ENCODE results near the gene ITGB1BP1. TPM values are rescaled to one million over a fixed set of nuclear protein-coding genes. Genes with fewer than 3 reads are reported as not detected.

ITGB1BP1 gene
- polyA plus RNA-seq (2013, experiment 1 of 2; ENCODE audit: insufficient read length), result 118 TPM
- polyA plus RNA-seq (2013, experiment 2 of 2; ENCODE audit: insufficient read length), result 96.1 TPM

- peak; percentile 97 for DNase-seq
These were observed at the start of gene ITGB1BP1, which contains the start of gene CPSF3 for GRCh38 chr2:9423100-9423921. Gene ITGB1BP1, minus strand, starts transcription at chr2:9423528. Its CDS starts 4,831 bp downstream, at chr2:9418697. Gene CPSF3, plus strand, starts transcription at chr2:9423654. Its CDS starts 120 bp downstream, at chr2:9423774.

DNA sequence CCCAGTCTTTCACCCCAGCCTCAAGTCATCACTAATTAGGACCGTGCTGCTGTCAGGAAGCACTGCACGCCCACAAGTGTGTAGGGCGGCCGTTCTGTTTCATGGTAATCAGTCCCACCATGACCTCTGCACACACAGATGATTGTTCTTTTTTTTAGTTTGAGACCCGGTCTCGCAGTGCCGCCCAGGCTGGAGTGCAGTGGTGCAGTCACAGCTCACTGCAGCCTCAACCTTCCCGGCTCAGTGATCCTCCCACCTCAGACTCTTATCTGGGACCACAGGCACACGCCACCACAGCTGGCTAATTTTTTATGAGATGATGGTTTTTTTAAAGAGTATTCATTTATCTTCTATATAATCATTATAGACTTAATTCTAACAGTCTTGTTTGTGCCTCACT lies 49.2 kb upstream of the ITGB1BP1 start:
- no peak for DNase-seq

DNA sequence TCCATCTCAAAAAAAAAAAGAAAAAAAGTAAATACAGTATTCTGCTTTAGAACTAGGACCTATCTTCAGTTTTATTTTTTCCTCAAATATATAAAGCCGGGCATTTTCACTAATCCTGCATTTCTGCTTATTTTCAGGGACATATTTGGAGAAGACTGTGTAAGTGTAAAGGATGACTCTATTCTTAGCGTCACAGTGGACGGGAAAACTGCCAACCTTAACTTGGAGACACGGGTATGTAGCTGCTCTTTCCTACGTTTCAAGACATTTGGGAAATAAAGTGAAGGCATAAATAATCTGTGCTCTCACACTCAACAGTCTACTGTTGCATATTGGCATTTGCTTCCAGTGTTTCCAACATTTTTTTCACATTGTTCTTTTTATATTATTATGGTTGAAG lies 47.9 kb upstream of the ITGB1BP1 start:
- no peak for DNase-seq

- DNase-seq, result no peak
These were observed 44.4 kb upstream of the ITGB1BP1 start for GRCh38 chr2:9467687-9468086.

- no peak for DNase-seq
These were observed 42.9 kb upstream of the ITGB1BP1 start for GRCh38 chr2:9466147-9466683.

- DNase-seq, result no peak
These were observed 41.8 kb upstream of the ITGB1BP1 start for GRCh38 chr2:9465170-9465569.

DNA sequence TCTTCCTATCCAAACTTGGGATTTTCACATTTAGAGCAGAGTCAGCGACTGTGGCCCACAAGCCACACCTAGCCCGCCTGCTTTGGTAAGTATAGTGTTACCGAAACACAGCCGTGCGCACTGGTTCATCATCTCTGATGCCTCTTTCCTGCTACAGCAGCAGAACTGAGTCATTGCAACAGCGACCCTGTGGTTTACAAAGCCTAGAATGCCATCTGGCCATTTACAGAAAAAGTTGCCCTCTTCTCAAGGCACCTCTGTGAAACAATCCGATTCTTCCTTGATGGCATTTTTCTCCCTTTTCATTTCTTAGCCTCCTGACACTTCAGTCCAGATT lies 40.3 kb upstream of the ITGB1BP1 start:
- no peak for DNase-seq

DNA sequence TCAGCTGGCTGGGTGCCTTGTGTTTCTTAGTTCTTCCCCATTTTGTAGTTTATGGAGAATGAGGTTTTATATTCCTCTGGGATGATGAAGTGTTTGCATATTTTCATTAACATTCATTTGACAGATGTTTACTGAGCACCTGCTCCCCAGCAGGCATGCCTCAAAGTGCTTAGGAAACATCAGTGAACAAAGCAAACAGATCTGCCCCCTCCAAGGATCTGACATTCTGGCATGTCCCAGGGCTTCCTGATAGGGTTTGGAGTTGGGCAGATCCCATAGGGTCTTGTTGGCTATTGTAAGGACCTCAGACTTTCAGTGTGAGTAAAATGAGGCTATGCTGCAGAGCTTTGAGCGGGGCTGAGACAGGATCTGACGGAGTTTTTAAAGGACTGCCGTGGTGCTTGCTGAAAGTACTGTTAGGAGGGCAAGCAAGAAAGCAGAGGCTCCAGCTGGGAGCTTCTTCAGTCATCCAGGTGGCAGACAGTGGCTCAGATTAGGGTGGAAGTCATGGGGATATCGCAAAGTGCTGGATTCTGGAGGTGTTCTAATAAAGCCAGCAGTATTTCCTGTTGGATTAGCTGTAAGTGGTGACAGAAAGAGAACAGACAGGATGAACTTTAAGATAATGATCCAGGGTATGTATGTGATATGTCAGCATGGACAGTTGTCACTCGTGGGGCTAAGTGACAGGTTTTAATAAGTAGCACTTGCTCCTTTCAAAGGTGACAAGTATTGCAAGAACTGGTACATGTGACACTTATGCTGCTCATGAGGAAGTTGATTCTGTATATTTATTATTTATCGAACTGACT lies 39.8 kb upstream of the ITGB1BP1 start:
- DNase-seq, result no peak

DNA sequence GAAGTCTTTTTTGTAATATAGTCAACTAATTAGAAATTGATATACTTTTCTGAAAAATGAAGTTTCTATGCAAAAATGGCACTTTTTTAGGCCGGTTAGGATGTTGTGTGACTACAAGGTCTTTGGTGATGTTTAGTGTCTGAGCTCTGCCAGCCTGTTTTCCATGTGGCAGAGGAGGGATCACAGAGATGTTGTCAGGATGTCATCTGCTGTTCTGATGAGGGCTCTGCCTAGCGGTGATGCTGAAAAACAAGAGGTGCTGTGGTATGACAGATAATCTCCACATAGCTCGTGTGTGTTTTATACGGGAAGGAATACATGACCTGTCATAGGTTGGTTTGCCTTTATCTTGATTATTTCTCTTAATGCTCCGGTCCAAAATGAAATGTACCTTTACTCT lies 39.0 kb upstream of the ITGB1BP1 start:
- no peak for DNase-seq

- no peak for DNase-seq
These were observed 37.8 kb upstream of the ITGB1BP1 start for GRCh38 chr2:9461079-9461478.

DNA sequence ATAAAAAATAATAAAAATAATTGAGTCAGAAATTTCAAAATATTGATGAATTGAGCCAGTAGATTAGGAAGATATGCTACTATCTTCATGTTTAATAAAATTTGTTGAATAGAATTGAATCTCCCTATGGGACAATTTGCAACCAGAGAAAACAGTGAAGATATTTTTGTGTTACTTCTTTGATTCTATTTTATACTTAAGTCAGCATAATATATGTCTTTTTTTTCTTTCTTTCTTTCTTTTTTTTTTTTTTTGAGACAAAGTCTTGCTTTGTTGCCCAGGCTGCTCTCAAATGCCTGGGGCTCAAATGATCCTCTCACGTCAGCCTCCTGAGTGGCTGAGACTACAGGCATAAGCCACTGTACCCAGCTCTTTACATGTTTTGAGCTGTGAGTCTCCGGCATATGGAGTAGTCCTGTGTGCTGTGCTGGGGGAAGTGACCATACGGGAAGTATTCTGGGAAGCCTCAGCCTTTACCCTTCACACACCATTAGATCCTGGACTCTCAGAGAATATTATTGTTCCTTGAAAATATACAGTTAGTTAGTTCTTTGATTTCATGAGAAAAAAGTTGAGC lies 37.2 kb upstream of the ITGB1BP1 start:
- DNase-seq, result no peak

DNA sequence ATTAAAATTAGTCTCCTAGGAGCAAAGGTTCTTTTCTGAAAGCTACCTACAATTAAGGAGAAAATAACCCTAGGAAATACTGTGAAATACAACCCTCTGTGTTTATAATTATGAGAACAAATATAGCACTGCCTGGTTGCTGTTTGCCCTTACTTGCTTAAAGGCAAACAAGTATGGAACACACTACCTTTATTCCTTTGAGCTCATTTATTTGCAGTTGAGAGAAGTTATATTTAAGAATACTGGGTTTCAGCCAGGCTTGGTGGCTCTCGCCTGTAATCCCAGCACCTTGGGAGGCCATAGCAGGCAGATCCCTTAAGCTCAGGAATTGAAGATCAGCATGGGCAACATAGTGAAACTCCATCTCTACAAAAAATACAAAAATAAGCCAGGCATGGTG lies 27.9 kb upstream of the ITGB1BP1 start:
- no peak for DNase-seq

GRCh38 chr2:9445089-9445488 lies 21.8 kb upstream of the ITGB1BP1 start:
- no peak for DNase-seq

DNA sequence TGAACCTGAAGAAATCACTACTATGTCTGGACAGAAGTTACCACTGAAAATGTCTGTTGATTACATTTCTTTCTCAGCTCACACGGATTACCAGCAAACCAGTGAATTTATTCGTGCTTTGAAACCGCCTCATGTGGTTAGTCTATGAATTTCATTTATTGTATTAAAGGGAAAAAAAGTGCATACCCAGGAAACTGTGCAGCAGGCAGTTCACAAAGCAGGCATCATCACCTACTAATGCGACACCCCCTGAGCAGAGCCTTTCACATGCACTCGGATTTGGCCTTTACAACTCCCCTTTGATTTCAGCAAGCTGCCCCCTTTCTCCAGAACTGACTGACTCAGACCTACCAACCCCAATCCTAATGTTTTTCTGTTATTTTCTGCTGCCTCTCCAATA lies 20.2 kb upstream of the ITGB1BP1 start:
- DNase-seq, result no peak

DNA sequence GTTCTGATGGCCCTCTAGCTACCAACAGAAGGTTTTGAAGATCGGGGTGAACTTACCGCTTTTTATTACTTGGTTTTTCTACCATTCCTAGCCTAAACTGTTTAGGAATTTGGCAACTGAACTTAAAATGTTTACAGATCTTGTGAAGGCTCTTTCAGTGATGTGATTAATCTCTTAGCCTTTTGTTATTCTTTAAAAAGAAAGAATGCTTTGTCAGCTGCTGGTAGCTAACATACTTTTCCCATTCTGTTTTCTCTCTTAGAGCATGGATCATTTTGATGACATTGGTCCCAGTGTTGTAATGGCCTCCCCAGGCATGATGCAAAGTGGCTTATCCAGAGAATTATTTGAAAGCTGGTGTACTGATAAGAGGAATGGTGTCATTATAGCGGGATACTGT lies 18.2 kb upstream of the ITGB1BP1 start:
- peak; percentile 30 for DNase-seq

GRCh38 chr2:9440058-9440727 lies 16.9 kb upstream of the ITGB1BP1 start:
- DNase-seq, result peak; percentile 59

- peak; percentile 32 for DNase-seq
These were observed 16.2 kb upstream of the ITGB1BP1 start for GRCh38 chr2:9439536-9439935.

DNA sequence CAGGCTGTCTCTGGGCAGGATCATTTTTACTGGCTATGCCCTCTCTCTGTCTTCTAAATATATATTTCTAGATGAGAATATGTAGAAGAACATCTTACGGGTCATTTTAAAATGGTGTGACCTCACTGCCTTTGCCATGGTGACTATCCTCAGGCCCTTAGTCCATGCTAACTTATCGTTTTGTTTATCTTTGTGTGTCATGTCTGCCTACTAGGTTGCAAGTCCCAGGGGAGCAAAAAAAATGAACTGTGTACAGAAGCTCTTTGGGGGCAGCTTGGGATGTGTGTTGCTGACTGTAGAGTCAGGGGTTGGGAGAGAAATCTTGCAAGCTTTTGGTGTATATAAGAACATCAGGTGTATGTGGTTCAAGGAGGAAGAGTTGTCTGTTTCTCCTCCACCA lies 11.2 kb upstream of the ITGB1BP1 start:
- peak; percentile 73 for DNase-seq

DNA sequence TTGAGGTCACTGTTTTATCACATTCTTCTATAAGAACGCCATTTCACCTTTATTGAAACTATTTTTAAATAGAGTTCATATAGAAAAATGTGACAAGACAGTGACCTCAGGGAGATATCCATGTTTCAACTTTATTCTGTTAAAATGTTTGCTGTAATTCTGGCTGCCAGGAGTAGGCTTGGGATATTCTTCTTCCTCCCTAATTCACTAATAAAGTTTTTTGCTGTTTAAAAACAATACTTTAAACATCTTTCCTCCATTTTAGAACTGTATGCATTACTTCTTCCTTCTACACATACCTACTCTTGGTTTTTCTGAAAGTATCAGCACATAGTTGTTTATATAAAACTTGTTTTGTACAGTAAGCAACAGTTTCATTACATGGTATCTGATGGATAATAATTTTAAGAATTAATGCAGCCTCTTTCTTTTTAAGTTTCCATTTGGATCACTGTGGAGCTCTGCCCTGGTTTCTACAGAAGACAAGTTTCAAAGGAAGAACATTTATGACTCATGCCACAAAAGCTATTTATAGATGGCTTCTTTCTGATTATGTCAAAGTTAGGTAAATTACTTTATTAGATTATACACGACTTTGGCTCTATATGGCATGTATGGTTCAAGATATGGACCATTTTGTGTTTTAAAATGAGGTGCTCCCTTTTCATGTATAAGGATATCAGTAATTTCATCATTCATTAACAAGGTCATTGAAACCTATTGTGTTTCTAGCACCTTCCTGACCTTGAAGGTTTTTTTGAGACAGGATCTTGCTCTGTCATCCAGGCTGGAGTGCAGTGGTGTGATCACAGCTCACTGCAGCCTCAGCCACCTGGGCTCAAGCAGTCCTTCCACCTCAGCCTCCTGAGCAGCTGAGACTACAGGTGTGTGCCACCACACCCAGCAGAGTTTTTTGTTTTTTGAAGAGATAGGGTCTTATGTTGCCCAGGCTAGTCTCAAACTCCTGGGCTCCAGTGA lies 7.3 kb upstream of the ITGB1BP1 start:
- peak; percentile 35 for DNase-seq

DNA sequence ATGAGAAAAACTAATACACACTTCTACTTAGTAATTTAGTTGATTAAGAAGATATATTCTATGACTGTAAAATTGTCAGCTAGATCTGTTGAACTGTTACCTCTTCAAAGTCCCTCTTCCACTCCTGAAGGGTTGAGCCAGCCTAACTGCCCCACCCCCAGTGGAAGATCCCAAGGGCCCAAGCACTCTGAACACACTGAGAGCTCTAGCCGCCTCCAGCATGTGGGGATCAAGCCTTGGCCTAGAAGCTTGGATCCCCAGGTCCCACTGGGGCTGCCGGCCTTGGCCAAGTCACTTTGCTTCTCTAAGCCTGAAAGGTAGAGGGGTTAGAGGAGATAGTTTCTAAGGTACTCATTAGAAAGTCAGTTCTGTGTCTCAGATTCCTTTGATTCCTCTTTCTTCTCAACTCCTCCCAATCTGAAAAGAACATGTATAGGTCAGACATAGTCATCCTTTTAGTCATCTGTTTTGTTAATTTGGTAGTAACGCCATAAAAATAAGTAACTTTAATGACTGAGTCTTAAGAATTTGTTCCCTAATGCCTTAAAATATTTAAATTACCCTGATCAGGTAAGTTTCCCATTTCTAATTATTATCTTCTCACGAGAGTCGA lies 5.7 kb upstream of the ITGB1BP1 start:
- DNase-seq, result no peak

All from fibroblast of skin of back (primary cell).